Sigmoid colon (tissue), 4 donors: ENCODE data around the gene MYLK.

Experiments used
- EP300 ChIP-seq, 4 donors: sonication (generic); formaldehyde crosslinking; IDR thresholded peaks; one replicate each; pipeline ENCODE4 v1.6.1; 2017; ENCODE audit warnings: antibody characterized with exemption in 4 of 4
- POLR2A ChIP-seq, 2 donors: fragments of 450-650 bp; IDR thresholded peaks; one replicate each; pipeline ENCODE4 v1.6.1; 2016; ENCODE audit warnings: antibody characterized with exemption in 2 of 2, mild to moderate bottlenecking in 2 of 2, moderate library complexity in 2 of 2
- POLR2AphosphoS5 ChIP-seq, 4 donors: sonication (generic); formaldehyde crosslinking; IDR thresholded peaks; one replicate each; pipeline ENCODE4 v1.6.1; 2017; ENCODE audit warnings: antibody characterized with exemption in 4 of 4
- TF ChIP-seq, protein P1 (sequence below), 4 experiments: fragments of 450-650 bp in 3 of 4; fragments of 200-600 bp in 1 of 4; IDR thresholded peaks; one replicate each; pipeline ENCODE4 v1.5.1; 2016 to 2019; ENCODE audit warnings: antibody characterized with exemption in 4 of 4, mild to moderate bottlenecking in 3 of 4, moderate library complexity in 2 of 4

DNA sequence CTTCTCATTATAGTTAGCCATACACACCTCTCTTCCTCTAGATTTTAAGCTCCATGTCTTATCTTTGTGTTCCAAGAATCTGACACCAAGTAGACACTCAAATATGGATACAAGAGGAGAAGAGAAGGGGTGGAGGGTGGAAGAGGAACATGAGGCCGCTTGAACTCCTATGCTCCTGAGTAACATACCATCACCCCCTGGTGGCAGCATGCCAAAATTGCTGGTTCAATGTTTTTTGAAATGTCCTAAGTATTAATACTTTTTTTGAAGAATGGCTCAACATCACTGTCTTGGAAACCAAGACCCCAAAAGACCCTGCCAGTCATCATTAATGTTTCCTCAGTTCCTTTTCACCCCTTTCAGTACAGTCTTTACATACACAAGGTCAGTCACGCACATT is 227.4 kb downstream of the MYLK start:
- TF ChIP-seq, protein P1, sequence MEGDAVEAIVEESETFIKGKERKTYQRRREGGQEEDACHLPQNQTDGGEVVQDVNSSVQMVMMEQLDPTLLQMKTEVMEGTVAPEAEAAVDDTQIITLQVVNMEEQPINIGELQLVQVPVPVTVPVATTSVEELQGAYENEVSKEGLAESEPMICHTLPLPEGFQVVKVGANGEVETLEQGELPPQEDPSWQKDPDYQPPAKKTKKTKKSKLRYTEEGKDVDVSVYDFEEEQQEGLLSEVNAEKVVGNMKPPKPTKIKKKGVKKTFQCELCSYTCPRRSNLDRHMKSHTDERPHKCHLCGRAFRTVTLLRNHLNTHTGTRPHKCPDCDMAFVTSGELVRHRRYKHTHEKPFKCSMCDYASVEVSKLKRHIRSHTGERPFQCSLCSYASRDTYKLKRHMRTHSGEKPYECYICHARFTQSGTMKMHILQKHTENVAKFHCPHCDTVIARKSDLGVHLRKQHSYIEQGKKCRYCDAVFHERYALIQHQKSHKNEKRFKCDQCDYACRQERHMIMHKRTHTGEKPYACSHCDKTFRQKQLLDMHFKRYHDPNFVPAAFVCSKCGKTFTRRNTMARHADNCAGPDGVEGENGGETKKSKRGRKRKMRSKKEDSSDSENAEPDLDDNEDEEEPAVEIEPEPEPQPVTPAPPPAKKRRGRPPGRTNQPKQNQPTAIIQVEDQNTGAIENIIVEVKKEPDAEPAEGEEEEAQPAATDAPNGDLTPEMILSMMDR (IDR thresholded peaks at IDR 0.05) = no peak
- TF ChIP-seq POLR2A (IDR thresholded peaks at IDR 0.05) (no peak), POLR2AphosphoS5 (IDR thresholded peaks at IDR 0.05) (no peak), EP300 (IDR thresholded peaks at IDR 0.05) (no peak)
